ENCODE measurements around the gene MAGEE2. TPM values are rescaled to one million over a fixed set of nuclear protein-coding genes. Genes with fewer than 3 reads are reported as not detected.

MAGEE2 gene
- total RNA-seq, 4 donors from 2014 or later: not detected

DNA sequence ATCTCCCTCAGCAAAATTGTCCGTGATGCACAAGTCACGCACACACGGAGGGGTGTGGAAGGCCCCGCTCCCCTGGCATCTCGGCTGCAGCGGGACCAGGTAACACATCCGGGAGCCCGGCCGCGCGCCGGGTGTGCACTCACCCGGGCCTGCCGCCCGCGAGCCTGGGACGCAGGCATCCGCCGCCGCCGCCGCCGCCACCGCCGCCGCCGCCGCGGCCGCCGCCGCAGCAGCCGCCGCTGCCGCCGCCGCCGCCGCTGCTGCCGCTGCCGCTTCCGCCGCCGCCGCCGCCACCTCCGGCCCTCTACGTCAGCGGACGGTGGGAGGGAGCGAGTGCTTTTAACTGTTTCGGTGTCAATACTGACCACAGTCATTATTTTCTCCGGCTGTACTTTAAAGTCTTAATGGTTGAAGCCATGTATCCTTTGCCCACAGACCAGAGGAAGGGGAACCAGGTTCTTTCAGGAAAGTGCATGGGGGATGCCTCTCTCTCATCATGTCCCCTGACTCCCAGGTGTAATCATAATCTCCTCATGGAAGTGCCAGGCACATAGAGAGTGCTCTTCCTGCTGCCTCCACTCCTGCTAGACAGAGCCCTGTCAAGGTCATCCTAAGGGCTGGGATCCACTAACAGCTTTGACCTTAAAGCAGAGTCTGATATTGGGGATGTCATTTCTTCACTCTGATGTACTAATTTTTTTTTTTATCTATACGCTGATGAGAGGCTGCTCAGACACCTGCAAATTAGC, 38.0 kb downstream of the MAGEE2 start:
- H3K4me1 ChIP-seq: peaks cover 0 to 7% (median 0%) of the 10 kb centered on the region in 3 donors
- H3K4me3 ChIP-seq: peak overlapping the region; percentile 25 to 67 (median 44)
- DNase-seq: no peak
- H3K9me3 ChIP-seq: peaks cover 0 to 28% (median 6%) of the 10 kb centered on the region in 3 donors
- no peaks in the 10 kb centered on the region for H3K36me3 ChIP-seq
- no peaks in the 10 kb centered on the region for H3K27me3 ChIP-seq
- peak overlapping the region in 2 of 4 donors; percentile 52 to 58 for H3K27ac ChIP-seq
- intact Hi-C loops (cut with DNase I): no loop called here
- TF ChIP-seq POLR2A (IDR thresholded peaks at IDR 0.05): no peak
- TF ChIP-seq, protein P1, sequence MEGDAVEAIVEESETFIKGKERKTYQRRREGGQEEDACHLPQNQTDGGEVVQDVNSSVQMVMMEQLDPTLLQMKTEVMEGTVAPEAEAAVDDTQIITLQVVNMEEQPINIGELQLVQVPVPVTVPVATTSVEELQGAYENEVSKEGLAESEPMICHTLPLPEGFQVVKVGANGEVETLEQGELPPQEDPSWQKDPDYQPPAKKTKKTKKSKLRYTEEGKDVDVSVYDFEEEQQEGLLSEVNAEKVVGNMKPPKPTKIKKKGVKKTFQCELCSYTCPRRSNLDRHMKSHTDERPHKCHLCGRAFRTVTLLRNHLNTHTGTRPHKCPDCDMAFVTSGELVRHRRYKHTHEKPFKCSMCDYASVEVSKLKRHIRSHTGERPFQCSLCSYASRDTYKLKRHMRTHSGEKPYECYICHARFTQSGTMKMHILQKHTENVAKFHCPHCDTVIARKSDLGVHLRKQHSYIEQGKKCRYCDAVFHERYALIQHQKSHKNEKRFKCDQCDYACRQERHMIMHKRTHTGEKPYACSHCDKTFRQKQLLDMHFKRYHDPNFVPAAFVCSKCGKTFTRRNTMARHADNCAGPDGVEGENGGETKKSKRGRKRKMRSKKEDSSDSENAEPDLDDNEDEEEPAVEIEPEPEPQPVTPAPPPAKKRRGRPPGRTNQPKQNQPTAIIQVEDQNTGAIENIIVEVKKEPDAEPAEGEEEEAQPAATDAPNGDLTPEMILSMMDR (IDR thresholded peaks at IDR 0.05): no peak
- 15 to 75% methylated on average over 2 to 51 of the region's 54 CpGs for WGBS, 2 donors

Measured in esophagus squamous epithelium (tissue), 5 donors.